Calu3 (cell line): Measurements from ENCODE around the gene SYDE2. TPM values are rescaled to one million over a fixed set of nuclear protein-coding genes. Genes with fewer than 3 reads are reported as not detected.

Source experiments
- BruUV-seq: library from RNA; stranded (reverse); fragments of 400-500 nt; replicated peaks from 2 replicates; lab custom pipeline; 2021; lab: Mats Ljungman, UMichigan
- CTCF ChIA-PET: fragments of 300-600 bp; sonication (Branson Sonifier 250); formaldehyde crosslinking; loops from one replicate; lab custom pipeline; 2022; ENCODE audit warnings: antibody characterized with exemption; lab: Charles Lee
- DNase-seq: peaks from one replicate; pipeline ENCODE4 v3.0.0; 2022
- H3K27ac Mint-ChIP-seq: one replicate; pipeline ENCODE4 v1.8.0; 2022; ENCODE audit warnings: mixed read lengths; ENCODE audit not compliant: unreplicated experiment
- H3K27me3 Mint-ChIP-seq: one replicate; pipeline ENCODE4 v1.8.0; 2022; ENCODE audit warnings: mixed read lengths; ENCODE audit not compliant: unreplicated experiment
- H3K36me3 Mint-ChIP-seq: one replicate; pipeline ENCODE4 v1.8.0; 2022; ENCODE audit warnings: mild to moderate bottlenecking, moderate library complexity, mixed read lengths; ENCODE audit not compliant: insufficient read depth, unreplicated experiment
- H3K4me1 Mint-ChIP-seq: one replicate; pipeline ENCODE4 v1.8.0; 2022; ENCODE audit warnings: mild to moderate bottlenecking, low read depth, mixed read lengths; ENCODE audit not compliant: unreplicated experiment
- H3K4me3 Mint-ChIP-seq: one replicate; pipeline ENCODE4 v1.8.0; 2022; ENCODE audit warnings: mild to moderate bottlenecking, low read depth, moderate library complexity, mixed read lengths; ENCODE audit not compliant: unreplicated experiment
- H3K9me3 Mint-ChIP-seq: one replicate; pipeline ENCODE4 v1.8.0; 2022; ENCODE audit warnings: low read depth, mixed read lengths; ENCODE audit not compliant: unreplicated experiment
- CTCF ChIP-seq: fragments of 200-600 bp; IDR thresholded peaks from one replicate; pipeline ENCODE4 v1.8.0; 2022; ENCODE audit warnings: antibody characterized with exemption; ENCODE audit not compliant: unreplicated experiment
- intact Hi-C: fragments of 100-400 bp; cut with micrococcal nuclease; formaldehyde crosslinking; loops from one replicate; pipeline ENCODE4 v1.10.0; 2022; ENCODE audit not compliant: unreplicated experiment
- total RNA-seq: library from RNA; stranded (reverse); gene quantifications from 2 replicates; pipeline ENCODE4 v1.2.3, GENCODE V29; 2022

SYDE2 gene
- total RNA-seq, 1 experiment from 2014 or later, result 10.4 TPM

GRCh38 chr1:85244271-85245061 lies 43.6 kb upstream of the SYDE2 start:
- intact Hi-C loops, result loop anchor here (5.0 kb wide), 1 partner anchor 42 kb away; the partner anchor contains the start of gene SYDE2
- CTCF ChIA-PET, result interaction anchor here (0.6 to 1.3 kb wide), 3 partner anchors 135 to 448 kb away, joined by 3 to 4 read pairs (median 3); no protein-coding TSS in a partner anchor
- H3K36me3 Mint-ChIP-seq, result no peaks in the 10 kb centered on the region
- H3K9me3 Mint-ChIP-seq, result peaks cover 1% of the 10 kb centered on the region
- no peak overlapping the region for H3K4me3 Mint-ChIP-seq
- H3K27ac Mint-ChIP-seq, result no peak overlapping the region
- no TSS peak for BruUV-seq
- peaks cover 10% of the 10 kb centered on the region for H3K4me1 Mint-ChIP-seq
- TF ChIP-seq CTCF, result no peak
- no peaks in the 10 kb centered on the region for H3K27me3 Mint-ChIP-seq
- no peak for DNase-seq

GRCh38 chr1:85243372-85243771 lies 42.6 kb upstream of the SYDE2 start:
- Mint-ChIP-seq H3K9me3 (no peaks in the 10 kb centered on the region), H3K4me3 (no peak overlapping the region), H3K27me3 (no peaks in the 10 kb centered on the region), H3K27ac (no peak overlapping the region), H3K4me1 (peaks cover 10% of the 10 kb centered on the region), H3K36me3 (no peaks in the 10 kb centered on the region)
- no TSS peak for BruUV-seq
- TF ChIP-seq CTCF, result no peak
- CTCF ChIA-PET, result interaction anchor here (1.0 to 1.3 kb wide), 2 partner anchors 134 to 298 kb away, joined by 3 to 4 read pairs; no protein-coding TSS in a partner anchor
- intact Hi-C loops, result loop anchor here (5.0 kb wide), 1 partner anchor 41 kb away; the partner anchor contains the start of gene SYDE2
- no peak for DNase-seq

GRCh38 chr1:85240643-85241042 lies 39.8 kb upstream of the SYDE2 start:
- no TSS peak for BruUV-seq
- Mint-ChIP-seq H3K27me3 (no peaks in the 10 kb centered on the region), H3K4me3 (no peak overlapping the region), H3K9me3 (no peaks in the 10 kb centered on the region), H3K4me1 (peaks cover 4% of the 10 kb centered on the region), H3K36me3 (no peaks in the 10 kb centered on the region), H3K27ac (no peak overlapping the region)
- TF ChIP-seq CTCF, result no peak
- intact Hi-C loops, result loop anchor here (1.0 to 5.0 kb wide), 3 partner anchors 38 to 295 kb away; partner anchors contain the start of gene SYDE2
- CTCF ChIA-PET, result interaction anchor here (0.9 to 1.8 kb wide), 7 partner anchors 10 to 296 kb away, joined by 3 to 26 read pairs (median 3); partner anchors contain the start of gene C1orf52
- DNase-seq, result no peak

GRCh38 chr1:85240174-85240601 lies 39.4 kb upstream of the SYDE2 start:
- H3K36me3 Mint-ChIP-seq, result no peaks in the 10 kb centered on the region
- H3K9me3 Mint-ChIP-seq, result no peaks in the 10 kb centered on the region
- H3K27me3 Mint-ChIP-seq, result no peaks in the 10 kb centered on the region
- CTCF ChIA-PET, result interaction anchor here (0.6 to 1.8 kb wide), 10 partner anchors 10 to 295 kb away, joined by 3 to 26 read pairs (median 4); partner anchors contain the start of gene C1orf52
- H3K27ac Mint-ChIP-seq, result no peak overlapping the region
- peak; percentile 26 for DNase-seq
- intact Hi-C loops, result loop anchor here (1.0 to 5.0 kb wide), 3 partner anchors 38 to 295 kb away; partner anchors contain the start of gene SYDE2
- no TSS peak for BruUV-seq
- no peak overlapping the region for H3K4me3 Mint-ChIP-seq
- H3K4me1 Mint-ChIP-seq, result no peaks in the 10 kb centered on the region
- no peak for TF ChIP-seq CTCF
